Activated CD8-positive, alpha-beta memory T cell treated with anti-CD3 and anti-CD28 coated beads, Interleukin-2, amount 50 U/mL, for 24 hours (primary cell): ENCODE data around the gene ADAMTS19.
"Not testable (repeated sequence)": the region's sequence is repeated elsewhere in the genome, so short reads cannot be mapped to it uniquely, and the experiment has no call there.

Source experiments
- DNase-seq: peaks from one replicate; pipeline ENCODE4 v3.0.0-alpha.2; 2020; ENCODE audit errors: extremely low read depth

Gene ADAMTS19

GRCh38 chr5:129459777-129460671 lies at the start of gene ADAMTS19:
Gene ADAMTS19, plus strand, starts transcription at chr5:129460298. Its CDS starts 94 bp downstream, at chr5:129460392.
- DNase-seq: no peak

- no peak for DNase-seq
Observed at GRCh38 chr5:129410488-129410887, 49.6 kb upstream of the ADAMTS19 start.

GRCh38 chr5:129412721-129413120 lies 47.4 kb upstream of the ADAMTS19 start:
- DNase-seq: no peak

- no peak for DNase-seq
Observed at GRCh38 chr5:129413570-129413969, 46.5 kb upstream of the ADAMTS19 start.

- no peak for DNase-seq
Observed at GRCh38 chr5:129419292-129419691, 40.8 kb upstream of the ADAMTS19 start.

GRCh38 chr5:129425031-129425430 lies 35.1 kb upstream of the ADAMTS19 start:
- no peak for DNase-seq

DNA sequence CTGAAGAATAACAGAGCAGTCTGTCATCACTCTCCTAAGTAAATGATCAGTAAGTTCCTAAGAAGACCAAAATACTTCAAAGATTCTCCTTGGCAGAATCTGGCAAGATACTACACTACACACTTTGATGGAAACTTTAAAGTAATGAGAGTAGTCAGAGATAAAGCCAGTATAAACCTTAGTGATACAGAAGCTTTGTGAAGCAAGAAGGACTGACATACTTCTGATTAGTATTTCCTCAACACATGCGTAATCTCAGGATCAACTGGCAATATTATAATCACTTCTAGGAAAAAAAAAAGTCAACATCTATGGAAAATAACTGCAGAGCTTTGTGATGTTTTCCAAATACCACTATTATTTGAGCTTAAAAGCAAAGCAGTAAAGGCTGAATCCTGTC lies 34.0 kb upstream of the ADAMTS19 start:
- no peak for DNase-seq

DNA sequence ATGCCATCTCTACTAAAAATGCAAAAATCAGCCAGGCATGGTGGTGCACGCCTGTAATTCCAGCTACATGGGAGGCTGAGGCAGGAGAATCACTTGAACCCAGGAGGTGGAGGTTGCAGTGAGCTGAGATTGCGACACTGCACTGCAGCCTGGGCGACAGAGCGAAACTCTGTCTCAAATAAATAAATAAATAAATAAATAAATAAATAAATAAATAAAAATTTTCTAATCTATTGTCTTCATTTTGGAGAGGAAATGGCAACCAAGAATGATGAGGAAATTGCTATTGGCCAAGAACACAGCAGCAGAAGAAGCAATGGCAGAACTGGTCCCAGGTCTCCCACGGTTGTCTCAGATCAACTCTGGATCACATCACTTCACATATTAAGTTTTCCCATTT lies 31.5 kb upstream of the ADAMTS19 start:
- DNase-seq: not testable (repeated sequence)

DNA sequence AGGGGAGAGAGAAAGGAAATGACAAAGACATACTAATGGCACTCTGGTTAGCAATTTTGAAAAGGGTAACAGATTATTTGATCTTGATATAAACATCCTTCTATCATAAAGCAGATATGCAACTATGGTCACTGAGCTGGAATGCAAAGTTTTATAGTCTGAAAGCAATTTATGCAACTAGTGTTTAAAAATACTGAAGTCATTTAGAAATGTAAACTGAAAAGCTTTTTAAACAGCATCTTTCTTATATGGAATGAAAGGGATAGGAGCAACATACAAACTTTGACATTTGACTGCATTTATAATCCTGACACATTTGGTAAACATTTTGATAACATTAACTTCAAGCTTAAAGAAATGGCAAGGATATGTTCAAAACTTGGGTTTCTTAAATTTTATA lies 28.7 kb upstream of the ADAMTS19 start:
- DNase-seq: no peak

DNA sequence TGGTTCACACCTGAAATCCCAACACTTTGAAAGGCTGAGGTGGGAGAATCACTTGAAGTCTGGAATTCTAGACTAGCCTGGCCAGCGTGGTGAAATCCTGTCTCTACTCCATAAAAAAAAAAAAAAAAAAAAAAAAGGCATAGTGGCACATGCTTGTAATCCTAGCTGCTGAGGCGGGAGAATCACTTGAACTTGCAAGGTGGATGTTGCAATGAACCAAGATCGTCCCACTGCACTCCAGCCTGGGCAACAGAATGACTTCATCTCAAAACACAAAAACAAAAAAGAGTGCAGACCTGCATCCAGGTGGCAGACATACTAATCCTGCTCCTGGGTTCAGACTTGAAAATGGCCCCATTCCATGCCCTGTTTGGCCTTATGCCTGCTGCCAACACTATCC lies 21.8 kb upstream of the ADAMTS19 start:
- DNase-seq: no peak

- no peak for DNase-seq
Observed at GRCh38 chr5:129440424-129440823, 19.7 kb upstream of the ADAMTS19 start.

- no peak for DNase-seq
Observed at GRCh38 chr5:129441096-129441495, 19.0 kb upstream of the ADAMTS19 start.

- no peak for DNase-seq
Observed at GRCh38 chr5:129445379-129445778, 14.7 kb upstream of the ADAMTS19 start.

GRCh38 chr5:129447968-129448367 lies 12.1 kb upstream of the ADAMTS19 start:
- DNase-seq: no peak

- DNase-seq: no peak
Observed at GRCh38 chr5:129448654-129449053, 11.4 kb upstream of the ADAMTS19 start.

DNA sequence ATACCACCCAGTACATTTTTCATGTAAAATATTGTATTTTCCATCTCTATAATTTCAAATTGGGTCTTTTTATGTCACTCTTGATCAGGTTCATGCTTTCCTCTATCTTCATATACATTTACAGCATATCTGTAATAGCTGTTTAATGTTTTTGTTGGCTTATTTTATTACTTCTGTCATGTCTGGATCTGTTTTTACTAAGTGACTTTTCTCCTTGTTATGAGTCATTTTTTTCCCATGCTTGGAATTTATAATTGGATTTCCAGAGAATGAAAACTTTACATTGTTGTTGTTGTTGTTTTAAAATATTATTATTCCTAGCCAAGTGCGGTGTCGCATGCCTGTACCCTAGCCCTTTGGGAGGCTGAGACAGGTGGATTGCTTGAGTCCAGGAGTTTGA lies 5.6 kb upstream of the ADAMTS19 start:
- no peak for DNase-seq

DNA sequence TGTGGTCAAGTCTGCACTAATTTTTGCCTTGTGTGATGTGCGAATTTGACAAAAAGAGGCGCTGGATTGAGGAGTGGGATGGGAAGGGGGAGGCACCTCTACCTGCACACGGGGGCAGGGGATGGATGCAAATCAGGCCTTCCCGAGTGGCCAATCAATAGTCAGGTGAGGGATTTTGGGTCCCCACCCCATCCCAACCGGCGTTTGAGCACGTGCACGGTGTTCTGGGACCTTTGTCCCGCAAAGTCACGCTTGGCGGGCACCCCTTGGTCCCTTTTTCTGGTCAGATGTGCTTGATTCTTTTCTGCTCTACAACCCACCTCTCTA lies 685 bp upstream of the ADAMTS19 start:
- no peak for DNase-seq

DNA sequence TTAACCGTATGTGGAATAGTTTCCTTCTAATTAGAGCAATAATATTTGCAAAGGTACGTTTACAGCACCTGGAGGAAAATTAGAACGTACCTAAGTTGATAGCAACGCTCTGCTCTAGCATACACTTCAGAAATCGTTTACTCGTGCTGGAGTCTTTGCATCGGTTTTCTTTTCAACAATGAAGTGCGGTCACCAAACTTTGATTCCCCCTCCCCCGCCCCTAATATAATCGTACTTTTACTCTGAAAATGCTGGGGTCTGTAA lies 506 bp downstream of the ADAMTS19 start:
- DNase-seq: no peak

DNA sequence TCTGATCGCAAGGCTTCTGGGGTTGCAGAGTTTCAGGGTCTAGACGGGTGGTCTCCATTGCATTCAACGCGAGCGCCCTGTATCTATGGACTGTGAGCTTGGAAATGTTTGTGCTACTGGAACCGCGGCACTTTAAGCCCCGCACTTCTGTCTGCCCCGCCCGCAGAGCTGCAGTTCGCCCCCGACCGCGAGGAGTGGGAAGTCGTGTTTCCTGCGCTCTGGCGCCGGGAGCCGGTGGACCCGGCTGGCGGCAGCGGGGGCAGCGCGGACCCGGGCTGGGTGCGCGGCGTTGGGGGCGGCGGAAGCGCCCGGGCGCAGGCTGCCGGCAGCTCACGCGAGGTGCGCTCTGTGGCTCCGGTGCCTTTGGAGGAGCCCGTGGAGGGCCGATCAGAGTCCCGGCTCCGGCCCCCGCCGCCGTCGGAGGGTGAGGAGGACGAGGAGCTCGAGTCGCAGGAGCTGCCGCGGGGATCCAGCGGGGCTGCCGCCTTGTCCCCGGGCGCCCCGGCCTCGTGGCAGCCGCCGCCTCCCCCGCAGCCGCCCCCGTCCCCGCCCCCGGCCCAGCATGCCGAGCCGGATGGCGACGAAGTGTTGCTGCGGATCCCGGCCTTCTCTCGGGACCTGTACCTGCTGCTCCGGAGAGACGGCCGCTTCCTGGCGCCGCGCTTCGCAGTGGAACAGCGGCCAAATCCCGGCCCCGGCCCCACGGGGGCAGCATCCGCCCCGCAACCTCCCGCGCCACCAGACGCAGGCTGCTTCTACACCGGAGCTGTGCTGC lies 1.0 kb downstream of the ADAMTS19 start:
- DNase-seq: no peak

DNA sequence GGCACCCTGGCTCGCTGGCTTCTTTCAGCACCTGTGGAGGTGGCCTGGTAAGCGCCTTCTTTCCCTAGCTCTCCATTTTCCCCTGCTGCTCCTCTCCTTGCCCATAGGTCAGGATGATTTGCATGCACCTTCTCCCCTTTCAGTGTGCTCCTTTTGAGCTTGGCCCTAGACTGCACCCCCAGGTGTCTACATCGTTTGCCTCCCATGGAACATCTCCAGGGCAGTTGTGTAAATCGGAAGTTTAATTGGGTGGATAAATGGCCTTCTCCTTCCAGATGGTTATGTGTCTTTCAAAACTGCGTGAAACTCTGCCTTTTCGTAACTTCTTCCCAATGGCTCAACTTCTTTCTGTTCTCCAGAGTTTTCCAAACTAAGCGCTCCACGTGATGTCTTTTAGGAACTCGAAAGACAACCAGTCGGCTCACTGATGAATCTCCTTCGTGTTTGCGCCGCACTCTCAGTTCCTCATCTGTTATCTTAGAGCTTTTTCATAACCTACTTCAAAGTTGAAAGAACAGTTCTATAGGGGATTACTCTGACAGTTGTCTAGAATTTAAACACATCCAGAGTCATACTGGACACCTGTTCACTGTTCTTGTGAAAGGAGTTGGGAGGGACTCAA lies 1.7 kb downstream of the ADAMTS19 start:
- DNase-seq: no peak

DNA sequence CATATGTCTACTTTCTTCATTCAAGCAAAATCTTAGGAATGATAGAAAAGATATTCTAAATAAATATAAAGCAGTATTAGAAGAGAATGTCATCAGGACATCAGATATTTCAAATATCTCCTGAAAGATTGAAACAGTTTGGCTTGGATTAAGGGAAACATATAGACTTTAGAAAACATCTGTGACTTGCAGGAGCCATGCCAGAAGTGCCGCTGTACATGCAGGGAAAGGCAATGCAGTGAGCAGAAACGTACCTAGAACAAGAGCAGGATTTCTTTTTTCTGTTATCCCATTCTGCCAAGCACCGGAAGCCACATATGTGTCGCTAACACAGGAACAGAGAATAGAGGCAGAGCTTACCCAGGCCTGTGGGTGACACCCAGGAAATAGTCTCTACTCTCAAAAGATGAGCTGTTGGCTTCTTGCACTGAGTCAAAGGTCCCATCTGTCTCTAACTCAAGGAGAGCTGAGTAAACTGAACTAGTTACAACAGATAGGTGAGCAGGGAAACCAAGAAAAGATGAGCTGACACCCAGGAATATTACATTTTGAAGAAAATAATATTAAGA lies 5.8 kb downstream of the ADAMTS19 start:
- no peak for DNase-seq

DNA sequence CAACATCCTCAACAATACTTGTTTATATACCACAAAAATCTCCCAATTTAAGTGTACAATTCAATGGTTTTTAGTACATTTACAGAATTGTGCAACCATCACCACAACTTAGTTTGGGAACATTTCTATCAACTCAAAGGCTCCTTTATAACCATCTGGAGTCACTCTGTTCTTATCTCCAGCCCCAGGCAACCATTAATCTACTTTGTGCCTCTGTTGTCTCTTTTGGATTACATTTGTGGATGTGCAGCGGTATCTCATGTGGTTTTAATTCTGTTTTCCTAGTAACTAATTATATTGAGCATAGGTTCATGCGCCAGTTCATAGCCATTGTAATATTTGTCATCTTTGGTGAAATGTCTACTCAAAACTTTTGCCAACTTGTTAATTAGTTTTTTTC lies 14.4 kb downstream of the ADAMTS19 start:
- no peak for DNase-seq

DNA sequence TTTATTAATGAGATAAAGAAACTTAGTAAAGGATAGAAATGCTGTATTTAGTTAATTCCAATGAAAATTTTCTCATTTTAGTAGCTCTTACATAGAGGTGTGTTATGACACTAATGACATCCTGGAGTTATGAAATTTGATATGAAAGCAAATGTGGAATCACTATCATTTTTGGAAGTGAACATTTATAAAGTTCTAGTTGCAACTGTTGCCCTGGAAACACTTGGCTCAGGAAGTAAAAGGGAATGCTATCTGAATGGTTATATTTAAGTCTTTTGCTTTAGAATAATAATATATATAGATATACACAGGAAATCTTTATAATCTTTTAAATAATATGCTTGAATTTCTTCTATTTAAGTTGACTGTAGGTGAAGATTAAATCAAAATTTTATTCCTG lies 16.7 kb downstream of the ADAMTS19 start:
- no peak for DNase-seq
